Ishikawa (cell line): ENCODE results near the gene WDR64.
A peak's percentile ranks its signal among the peaks of the same experiment; 100 is the strongest.

ENCODE experiments used
- CEBPB ChIP-seq: IDR thresholded peaks from 2 replicates; pipeline ENCODE4 v1.6.1; 2012
- CREB1 ChIP-seq: IDR thresholded peaks from 2 replicates; pipeline ENCODE4 v1.6.1; 2012; ENCODE audit warnings: low read depth
- EGR1 ChIP-seq: IDR thresholded peaks from 2 replicates; pipeline ENCODE4 v1.6.1; 2012
- EP300 ChIP-seq: IDR thresholded peaks from 2 replicates; pipeline ENCODE4 v1.6.1; 2012; ENCODE audit warnings: borderline replicate concordance
- FOXM1 ChIP-seq: IDR thresholded peaks from 2 replicates; pipeline ENCODE4 v1.6.1; 2012; ENCODE audit warnings: low read depth, borderline replicate concordance
- NFIC ChIP-seq: IDR thresholded peaks from 2 replicates; pipeline ENCODE4 v1.6.1; 2012
- RAD21 ChIP-seq: IDR thresholded peaks from 2 replicates; pipeline ENCODE4 v1.6.1; 2012; ENCODE audit warnings: low read depth
- REST ChIP-seq: IDR thresholded peaks from 2 replicates; pipeline ENCODE4 v1.6.1; 2012; ENCODE audit warnings: low read depth, mild to moderate bottlenecking
- TAF1 ChIP-seq: IDR thresholded peaks from 2 replicates; pipeline ENCODE4 v1.6.1; 2012; ENCODE audit warnings: low read depth, mild to moderate bottlenecking
- TCF12 ChIP-seq: IDR thresholded peaks from 2 replicates; pipeline ENCODE4 v1.6.1; 2012; ENCODE audit warnings: low read depth
- TEAD4 ChIP-seq: IDR thresholded peaks from 2 replicates; pipeline ENCODE4 v1.6.1; 2012
- YY1 ChIP-seq: IDR thresholded peaks from 2 replicates; pipeline ENCODE4 v1.6.1; 2012; ENCODE audit warnings: low read depth
- ZBTB7A ChIP-seq: IDR thresholded peaks from 2 replicates; pipeline ENCODE4 v1.6.1; 2012; ENCODE audit warnings: low read depth
- TF ChIP-seq, protein P1 (sequence below): IDR thresholded peaks from 2 replicates; pipeline ENCODE4 v1.6.1; 2012
- TF ChIP-seq, protein P2 (sequence below): IDR thresholded peaks from 2 replicates; pipeline ENCODE4 v1.6.1; 2012

WDR64 gene

DNA sequence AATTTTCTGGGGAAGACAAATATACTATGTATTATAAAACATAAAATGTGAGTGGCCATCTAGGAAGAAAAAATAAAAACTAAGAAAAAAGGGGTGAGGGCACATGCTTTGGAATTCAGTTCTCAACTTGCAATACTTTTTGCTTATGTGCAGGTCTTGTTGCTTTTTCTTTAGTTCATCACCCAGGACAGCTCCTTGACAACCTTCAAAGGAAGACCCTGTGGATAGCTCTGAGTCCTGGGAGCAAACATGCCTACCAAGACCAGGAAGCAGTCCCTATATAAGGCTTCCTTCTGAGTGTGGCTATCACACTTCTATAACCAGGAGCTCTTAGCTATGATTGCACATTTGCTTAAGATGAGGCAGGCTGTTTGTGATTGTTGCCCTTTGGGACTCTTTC, 78.0 kb downstream of the WDR64 start:
- TF ChIP-seq FOXM1, result no peak
- TF ChIP-seq ZBTB7A, result no peak
- TF ChIP-seq REST, result peak; percentile 57
- no peak for TF ChIP-seq TAF1
- TF ChIP-seq, protein P1, sequence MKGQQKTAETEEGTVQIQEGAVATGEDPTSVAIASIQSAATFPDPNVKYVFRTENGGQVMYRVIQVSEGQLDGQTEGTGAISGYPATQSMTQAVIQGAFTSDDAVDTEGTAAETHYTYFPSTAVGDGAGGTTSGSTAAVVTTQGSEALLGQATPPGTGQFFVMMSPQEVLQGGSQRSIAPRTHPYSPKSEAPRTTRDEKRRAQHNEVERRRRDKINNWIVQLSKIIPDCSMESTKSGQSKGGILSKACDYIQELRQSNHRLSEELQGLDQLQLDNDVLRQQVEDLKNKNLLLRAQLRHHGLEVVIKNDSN, result no peak
- no peak for TF ChIP-seq NFIC
- TF ChIP-seq EGR1, result no peak

GRCh38 chr1:241733899-241734298, 81.8 kb downstream of the WDR64 start:
- TF ChIP-seq RAD21 (no peak), TCF12 (no peak), REST (no peak), EP300 (no peak), FOXM1 (no peak), CEBPB (no peak), CREB1 (no peak), YY1 (no peak), TAF1 (no peak), TEAD4 (no peak), NFIC (no peak), ZBTB7A (no peak), EGR1 (no peak)
- TF ChIP-seq, protein P1, result no peak
- TF ChIP-seq, protein P2, sequence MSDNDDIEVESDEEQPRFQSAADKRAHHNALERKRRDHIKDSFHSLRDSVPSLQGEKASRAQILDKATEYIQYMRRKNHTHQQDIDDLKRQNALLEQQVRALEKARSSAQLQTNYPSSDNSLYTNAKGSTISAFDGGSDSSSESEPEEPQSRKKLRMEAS, result no peak

- TF ChIP-seq CREB1, result no peak
- no peak for TF ChIP-seq TCF12
- TF ChIP-seq, protein P1, result no peak
- no peak for TF ChIP-seq FOXM1
- no peak for TF ChIP-seq TEAD4
- TF ChIP-seq, protein P2, result no peak
- no peak for TF ChIP-seq EGR1
- TF ChIP-seq ZBTB7A, result no peak
- TF ChIP-seq YY1, result no peak
- no peak for TF ChIP-seq TAF1
- no peak for TF ChIP-seq CEBPB
Measured at GRCh38 chr1:241734533-241734932, 82.5 kb downstream of the WDR64 start.

GRCh38 chr1:241736387-241736786, 84.3 kb downstream of the WDR64 start:
- TF ChIP-seq EGR1, result no peak
- TF ChIP-seq RAD21, result no peak
- TF ChIP-seq, protein P2, result no peak
- TF ChIP-seq ZBTB7A, result no peak
- no peak for TF ChIP-seq FOXM1
- no peak for TF ChIP-seq YY1
- TF ChIP-seq EP300, result no peak
- TF ChIP-seq REST, result no peak
- no peak for TF ChIP-seq NFIC
- TF ChIP-seq, protein P1, result no peak
